ENCODE measurements around the gene AKAP13.

Gene AKAP13

GRCh38 chr15:85382942-85383341 is 2.5 kb downstream of the AKAP13 start:
- TF ChIP-seq TAF1 (IDR thresholded peaks at IDR 0.05; ENCODE audit: low read depth), result no peak
- no peak for TF ChIP-seq FOXM1 (IDR thresholded peaks at IDR 0.05; ENCODE audit: borderline replicate concordance, low read depth)
- no peak for TF ChIP-seq YY1 (IDR thresholded peaks at IDR 0.05; ENCODE audit: low read depth)
- no peak for TF ChIP-seq CREB1 (IDR thresholded peaks at IDR 0.05; ENCODE audit: low read depth)
- TF ChIP-seq TCF12 (IDR thresholded peaks at IDR 0.05; ENCODE audit: low read depth), result no peak
- TF ChIP-seq CEBPB (IDR thresholded peaks at IDR 0.05), result no peak
- no peak for TF ChIP-seq MAX (IDR thresholded peaks at IDR 0.05)
- TF ChIP-seq EGR1 (IDR thresholded peaks at IDR 0.05), result no peak
- TF ChIP-seq, protein P1, sequence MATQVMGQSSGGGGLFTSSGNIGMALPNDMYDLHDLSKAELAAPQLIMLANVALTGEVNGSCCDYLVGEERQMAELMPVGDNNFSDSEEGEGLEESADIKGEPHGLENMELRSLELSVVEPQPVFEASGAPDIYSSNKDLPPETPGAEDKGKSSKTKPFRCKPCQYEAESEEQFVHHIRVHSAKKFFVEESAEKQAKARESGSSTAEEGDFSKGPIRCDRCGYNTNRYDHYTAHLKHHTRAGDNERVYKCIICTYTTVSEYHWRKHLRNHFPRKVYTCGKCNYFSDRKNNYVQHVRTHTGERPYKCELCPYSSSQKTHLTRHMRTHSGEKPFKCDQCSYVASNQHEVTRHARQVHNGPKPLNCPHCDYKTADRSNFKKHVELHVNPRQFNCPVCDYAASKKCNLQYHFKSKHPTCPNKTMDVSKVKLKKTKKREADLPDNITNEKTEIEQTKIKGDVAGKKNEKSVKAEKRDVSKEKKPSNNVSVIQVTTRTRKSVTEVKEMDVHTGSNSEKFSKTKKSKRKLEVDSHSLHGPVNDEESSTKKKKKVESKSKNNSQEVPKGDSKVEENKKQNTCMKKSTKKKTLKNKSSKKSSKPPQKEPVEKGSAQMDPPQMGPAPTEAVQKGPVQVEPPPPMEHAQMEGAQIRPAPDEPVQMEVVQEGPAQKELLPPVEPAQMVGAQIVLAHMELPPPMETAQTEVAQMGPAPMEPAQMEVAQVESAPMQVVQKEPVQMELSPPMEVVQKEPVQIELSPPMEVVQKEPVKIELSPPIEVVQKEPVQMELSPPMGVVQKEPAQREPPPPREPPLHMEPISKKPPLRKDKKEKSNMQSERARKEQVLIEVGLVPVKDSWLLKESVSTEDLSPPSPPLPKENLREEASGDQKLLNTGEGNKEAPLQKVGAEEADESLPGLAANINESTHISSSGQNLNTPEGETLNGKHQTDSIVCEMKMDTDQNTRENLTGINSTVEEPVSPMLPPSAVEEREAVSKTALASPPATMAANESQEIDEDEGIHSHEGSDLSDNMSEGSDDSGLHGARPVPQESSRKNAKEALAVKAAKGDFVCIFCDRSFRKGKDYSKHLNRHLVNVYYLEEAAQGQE (IDR thresholded peaks at IDR 0.05; ENCODE audit: low read depth), result no peak

GRCh38 chr15:85383470-85384148 is 3.2 kb downstream of the AKAP13 start:
- no peak for TF ChIP-seq ZBTB7A (IDR thresholded peaks at IDR 0.05; ENCODE audit: low read depth)

- TF ChIP-seq TAF1 (IDR thresholded peaks at IDR 0.05; ENCODE audit: low read depth) (no peak), NFIC (IDR thresholded peaks at IDR 0.05) (no peak), CEBPB (IDR thresholded peaks at IDR 0.05) (no peak), YY1 (IDR thresholded peaks at IDR 0.05; ENCODE audit: low read depth) (no peak), RAD21 (IDR thresholded peaks at IDR 0.05; ENCODE audit: low read depth) (no peak), ZBTB7A (IDR thresholded peaks at IDR 0.05; ENCODE audit: low read depth) (no peak), TEAD4 (IDR thresholded peaks at IDR 0.05) (no peak)
- TF ChIP-seq, protein P1 (IDR thresholded peaks at IDR 0.05; ENCODE audit: low read depth), result no peak
Observed at GRCh38 chr15:85386261-85386660, 5.9 kb downstream of the AKAP13 start.

GRCh38 chr15:85388566-85389305 is 8.3 kb downstream of the AKAP13 start:
- TF ChIP-seq TAF1 (IDR thresholded peaks at IDR 0.05; ENCODE audit: low read depth), result no peak

- TF ChIP-seq TEAD4 (IDR thresholded peaks at IDR 0.05), result no peak
- TF ChIP-seq RAD21 (IDR thresholded peaks at IDR 0.05; ENCODE audit: low read depth), result no peak
Observed at GRCh38 chr15:85389306-85389650, 8.9 kb downstream of the AKAP13 start.

GRCh38 chr15:85389772-85390171 is 9.4 kb downstream of the AKAP13 start:
- no peak for TF ChIP-seq RAD21 (IDR thresholded peaks at IDR 0.05; ENCODE audit: low read depth)
- TF ChIP-seq, protein P2, sequence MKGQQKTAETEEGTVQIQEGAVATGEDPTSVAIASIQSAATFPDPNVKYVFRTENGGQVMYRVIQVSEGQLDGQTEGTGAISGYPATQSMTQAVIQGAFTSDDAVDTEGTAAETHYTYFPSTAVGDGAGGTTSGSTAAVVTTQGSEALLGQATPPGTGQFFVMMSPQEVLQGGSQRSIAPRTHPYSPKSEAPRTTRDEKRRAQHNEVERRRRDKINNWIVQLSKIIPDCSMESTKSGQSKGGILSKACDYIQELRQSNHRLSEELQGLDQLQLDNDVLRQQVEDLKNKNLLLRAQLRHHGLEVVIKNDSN (IDR thresholded peaks at IDR 0.05), result no peak
- no peak for TF ChIP-seq EP300 (IDR thresholded peaks at IDR 0.05; ENCODE audit: borderline replicate concordance)
- TF ChIP-seq FOXM1 (IDR thresholded peaks at IDR 0.05; ENCODE audit: borderline replicate concordance, low read depth), result no peak
- no peak for TF ChIP-seq CEBPB (IDR thresholded peaks at IDR 0.05)

GRCh38 chr15:85393210-85393609 is 12.8 kb downstream of the AKAP13 start:
- TF ChIP-seq RAD21 (IDR thresholded peaks at IDR 0.05; ENCODE audit: low read depth) (no peak), FOXM1 (IDR thresholded peaks at IDR 0.05; ENCODE audit: borderline replicate concordance, low read depth) (no peak), EGR1 (IDR thresholded peaks at IDR 0.05) (no peak), TEAD4 (IDR thresholded peaks at IDR 0.05) (no peak), TAF1 (IDR thresholded peaks at IDR 0.05; ENCODE audit: low read depth) (no peak)
- TF ChIP-seq, protein P2 (IDR thresholded peaks at IDR 0.05), result 0 out of 2 replicates have a peak, but pooled peaks have one; percentile 11
- TF ChIP-seq, protein P1 (IDR thresholded peaks at IDR 0.05; ENCODE audit: low read depth), result no peak
